WTC11 (cell line): ENCODE results near the gene NTPCR. TPM values are rescaled to one million over a fixed set of nuclear protein-coding genes. Genes with fewer than 3 reads are reported as not detected.

ENCODE experiments used
- ATAC-seq: fragments of 200-7000 bp; cut with Tn5 transposase; 2 replicates; pipeline ENCODE4 v1.10.0; 2021; ENCODE audit warnings: mild to moderate bottlenecking, moderate library complexity
- CTCF ChIA-PET: fragments of 300-600 bp; sonication (Branson Sonifier 250); formaldehyde crosslinking; loops from one replicate; lab custom pipeline; 2021; ENCODE audit warnings: antibody characterized with exemption; lab: Charles Lee
- POLR2A ChIA-PET: fragments of 350-600 bp; sonication (Branson Sonifier 250); formaldehyde crosslinking; loops from one replicate; lab custom pipeline; 2021; ENCODE audit warnings: antibody characterized with exemption; lab: Charles Lee
- DNase-seq: peaks from one replicate; pipeline ENCODE4 v3.0.0; 2021; ENCODE audit warnings: low spot score
- H3K27ac Mint-ChIP-seq: 2 replicates; pipeline ENCODE4 v1.8.0; 2021; ENCODE audit warnings: mixed read lengths
- H3K27me3 Mint-ChIP-seq: 2 replicates; pipeline ENCODE4 v1.8.0; 2021; ENCODE audit warnings: low read depth, mild to moderate bottlenecking, moderate library complexity, mixed read lengths
- H3K36me3 Mint-ChIP-seq: 2 replicates; pipeline ENCODE4 v1.8.0; 2021; ENCODE audit warnings: mixed read lengths
- H3K4me1 Mint-ChIP-seq: 2 replicates; pipeline ENCODE4 v1.8.0; 2022; ENCODE audit warnings: mixed read lengths
- H3K4me3 Mint-ChIP-seq: 2 replicates; pipeline ENCODE4 v1.8.0; 2021; ENCODE audit warnings: mild to moderate bottlenecking, moderate library complexity, mixed read lengths
- H3K9me3 Mint-ChIP-seq: 2 replicates; pipeline ENCODE4 v1.8.0; 2021; ENCODE audit warnings: mixed read lengths
- ARID4B ChIP-seq: sonication (generic); formaldehyde crosslinking; IDR thresholded peaks from 2 replicates; pipeline ENCODE4 v1.8.0; 2023; ENCODE audit warnings: missing genetic modification reagents, mild to moderate bottlenecking, borderline replicate concordance
- FOXJ3 ChIP-seq: sonication (generic); formaldehyde crosslinking; IDR thresholded peaks from 2 replicates; pipeline ENCODE4 v1.9.0; 2021; ENCODE audit warnings: missing genetic modification reagents, mild to moderate bottlenecking, borderline replicate concordance
- HMGA2 ChIP-seq: fragments of 250-450 bp; sonication (Bioruptor Pico); IDR thresholded peaks from 2 replicates; pipeline ENCODE4 v1.4.0; 2021; ENCODE audit warnings: mild to moderate bottlenecking, moderate library complexity
- HMGXB4 ChIP-seq: sonication (generic); formaldehyde crosslinking; IDR thresholded peaks from 2 replicates; pipeline ENCODE4 v1.8.1; 2023; ENCODE audit warnings: mild to moderate bottlenecking, moderate library complexity, missing genetic modification reagents
- MLX ChIP-seq: sonication (generic); formaldehyde crosslinking; IDR thresholded peaks from 2 replicates; pipeline ENCODE4 v1.8.1; 2023; ENCODE audit warnings: mild to moderate bottlenecking, missing genetic modification reagents, moderate library complexity
- PRDM15 ChIP-seq: sonication (generic); formaldehyde crosslinking; IDR thresholded peaks from 2 replicates; pipeline ENCODE4 v1.8.0; 2022; ENCODE audit warnings: missing genetic modification reagents
- SMAD3 ChIP-seq: sonication (generic); formaldehyde crosslinking; IDR thresholded peaks from 2 replicates; pipeline ENCODE4 v1.8.0; 2022; ENCODE audit warnings: missing genetic modification reagents, mild to moderate bottlenecking, borderline replicate concordance
- TEAD4 ChIP-seq: sonication (generic); formaldehyde crosslinking; IDR thresholded peaks from 2 replicates; pipeline ENCODE4 v1.8.0; 2022; ENCODE audit warnings: mild to moderate bottlenecking, missing genetic modification reagents
- USF2 ChIP-seq: sonication (generic); formaldehyde crosslinking; IDR thresholded peaks from 2 replicates; pipeline ENCODE4 v1.8.1; 2023; ENCODE audit warnings: mild to moderate bottlenecking, missing genetic modification reagents, moderate library complexity
- ZNF138 ChIP-seq: sonication (generic); formaldehyde crosslinking; conservative IDR thresholded peaks from 2 replicates; pipeline ENCODE4 v1.8.1; 2022; ENCODE audit warnings: mild to moderate bottlenecking, moderate library complexity, missing genetic modification reagents
- ZNF232 ChIP-seq: sonication (generic); formaldehyde crosslinking; IDR thresholded peaks from 2 replicates; pipeline ENCODE4 v1.8.0; 2022; ENCODE audit warnings: mild to moderate bottlenecking, missing genetic modification reagents
- ZNF423 ChIP-seq: fragments of 250-450 bp; sonication (Bioruptor Pico); IDR thresholded peaks from 2 replicates; pipeline ENCODE4 v2.1.2; 2022; ENCODE audit warnings: mild to moderate bottlenecking, moderate library complexity
- total RNA-seq: library from RNA; stranded (reverse); gene quantifications from 3 replicates; pipeline ENCODE4 v1.2.3, GENCODE V29; 2021
- TF ChIP-seq, protein P1 (sequence below): sonication (generic); formaldehyde crosslinking; IDR thresholded peaks from 2 replicates; pipeline ENCODE4 v1.8.1; 2022; ENCODE audit warnings: low read depth, mild to moderate bottlenecking, moderate library complexity, missing genetic modification reagents, borderline replicate concordance
- TF ChIP-seq, protein P2 (sequence below): sonication (generic); formaldehyde crosslinking; conservative IDR thresholded peaks from 2 replicates; pipeline ENCODE4 v1.8.1; 2023; ENCODE audit warnings: mild to moderate bottlenecking, low read depth, missing genetic modification reagents, moderate library complexity

The NTPCR gene
- total RNA-seq, 1 experiment from 2014 or later: 102 TPM

GRCh38 chr1:233005703-233006102 lies 55.3 kb downstream of the NTPCR start (continued):
- no peak for TF ChIP-seq ZNF138 (CRISPR knock-in tag)

GRCh38 chr1:233006108-233006507 lies 55.7 kb downstream of the NTPCR start:
- no peak for TF ChIP-seq ZNF232
- no peak for TF ChIP-seq HMGA2
- TF ChIP-seq SMAD3 (CRISPR knock-in tag): no peak
- no peak for TF ChIP-seq ARID4B (CRISPR knock-in tag)
- TF ChIP-seq, protein P1, sequence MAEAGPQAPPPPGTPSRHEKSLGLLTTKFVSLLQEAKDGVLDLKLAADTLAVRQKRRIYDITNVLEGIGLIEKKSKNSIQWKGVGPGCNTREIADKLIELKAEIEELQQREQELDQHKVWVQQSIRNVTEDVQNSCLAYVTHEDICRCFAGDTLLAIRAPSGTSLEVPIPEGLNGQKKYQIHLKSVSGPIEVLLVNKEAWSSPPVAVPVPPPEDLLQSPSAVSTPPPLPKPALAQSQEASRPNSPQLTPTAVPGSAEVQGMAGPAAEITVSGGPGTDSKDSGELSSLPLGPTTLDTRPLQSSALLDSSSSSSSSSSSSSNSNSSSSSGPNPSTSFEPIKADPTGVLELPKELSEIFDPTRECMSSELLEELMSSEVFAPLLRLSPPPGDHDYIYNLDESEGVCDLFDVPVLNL (CRISPR knock-in tag): no peak
- no peak for TF ChIP-seq FOXJ3
- TF ChIP-seq PRDM15 (CRISPR knock-in tag): no peak
- TF ChIP-seq MLX (CRISPR knock-in tag): no peak
- TF ChIP-seq ZNF423 (CRISPR knock-in tag): no peak
- TF ChIP-seq TEAD4 (CRISPR knock-in tag): no peak
- Mint-ChIP-seq H3K27me3 (no peaks in the 10 kb centered on the region), H3K36me3 (peaks cover 26% of the 10 kb centered on the region), H3K4me3 (no peak overlapping the region), H3K4me1 (no peaks in the 10 kb centered on the region), H3K27ac (no peak overlapping the region), H3K9me3 (0 out of 2 replicates have a peak, but pooled peaks cover 4% of the 10 kb centered on the region)
- ChIA-PET POLR2A (no interaction called here), CTCF (interaction anchor here (1.5 to 1.6 kb wide), 2 partner anchors 20 to 379 kb away, joined by 3 to 5 read pairs; no protein-coding TSS in a partner anchor)
- no peak for ATAC-seq
- DNase-seq: no peak

GRCh38 chr1:233006541-233006973 lies 56.1 kb downstream of the NTPCR start:
- no peak overlapping the region for H3K27ac Mint-ChIP-seq
- TF ChIP-seq, protein P1 (CRISPR knock-in tag): no peak
- no peak for TF ChIP-seq HMGXB4 (CRISPR knock-in tag)
- no peak for TF ChIP-seq HMGA2
- TF ChIP-seq USF2 (CRISPR knock-in tag): no peak
- no peak for TF ChIP-seq TEAD4 (CRISPR knock-in tag)
- TF ChIP-seq, protein P2, sequence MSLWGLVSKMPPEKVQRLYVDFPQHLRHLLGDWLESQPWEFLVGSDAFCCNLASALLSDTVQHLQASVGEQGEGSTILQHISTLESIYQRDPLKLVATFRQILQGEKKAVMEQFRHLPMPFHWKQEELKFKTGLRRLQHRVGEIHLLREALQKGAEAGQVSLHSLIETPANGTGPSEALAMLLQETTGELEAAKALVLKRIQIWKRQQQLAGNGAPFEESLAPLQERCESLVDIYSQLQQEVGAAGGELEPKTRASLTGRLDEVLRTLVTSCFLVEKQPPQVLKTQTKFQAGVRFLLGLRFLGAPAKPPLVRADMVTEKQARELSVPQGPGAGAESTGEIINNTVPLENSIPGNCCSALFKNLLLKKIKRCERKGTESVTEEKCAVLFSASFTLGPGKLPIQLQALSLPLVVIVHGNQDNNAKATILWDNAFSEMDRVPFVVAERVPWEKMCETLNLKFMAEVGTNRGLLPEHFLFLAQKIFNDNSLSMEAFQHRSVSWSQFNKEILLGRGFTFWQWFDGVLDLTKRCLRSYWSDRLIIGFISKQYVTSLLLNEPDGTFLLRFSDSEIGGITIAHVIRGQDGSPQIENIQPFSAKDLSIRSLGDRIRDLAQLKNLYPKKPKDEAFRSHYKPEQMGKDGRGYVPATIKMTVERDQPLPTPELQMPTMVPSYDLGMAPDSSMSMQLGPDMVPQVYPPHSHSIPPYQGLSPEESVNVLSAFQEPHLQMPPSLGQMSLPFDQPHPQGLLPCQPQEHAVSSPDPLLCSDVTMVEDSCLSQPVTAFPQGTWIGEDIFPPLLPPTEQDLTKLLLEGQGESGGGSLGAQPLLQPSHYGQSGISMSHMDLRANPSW: no peak

More at GRCh38 chr1:233006541-233006973, 56.1 kb downstream of the NTPCR start:
- no peak overlapping the region for H3K4me3 Mint-ChIP-seq
- no peaks in the 10 kb centered on the region for H3K4me1 Mint-ChIP-seq
- DNase-seq: no peak
- no peaks in the 10 kb centered on the region for H3K27me3 Mint-ChIP-seq
- H3K36me3 Mint-ChIP-seq: peaks cover 25% of the 10 kb centered on the region
- no peak for ATAC-seq
- ChIA-PET CTCF (interaction anchor here (1.5 to 1.6 kb wide), 2 partner anchors 20 to 379 kb away, joined by 3 to 5 read pairs; no protein-coding TSS in a partner anchor), POLR2A (no interaction called here)
- H3K9me3 Mint-ChIP-seq: 0 out of 2 replicates have a peak, but pooled peaks cover 4% of the 10 kb centered on the region
